OCI-LY7 (cell line): Measurements from ENCODE around the gene TMEM143. TPM values are rescaled to one million over a fixed set of nuclear protein-coding genes. Genes with fewer than 3 reads are reported as not detected.

ENCODE experiments used
- BruUV-seq: library from RNA; stranded (reverse); fragments of 400-500 nt; replicated peaks from 2 replicates; lab custom pipeline; 2021; lab: Mats Ljungman, UMichigan
- CTCF ChIA-PET: fragments of 300-600 bp; sonication (Branson Sonifier 250); formaldehyde crosslinking; loops from one replicate; lab custom pipeline; 2022; ENCODE audit warnings: antibody characterized with exemption; ENCODE audit not compliant: unreplicated experiment; lab: Charles Lee
- POLR2A ChIA-PET: fragments of 300-600 bp; sonication (Branson Sonifier 250); formaldehyde crosslinking; loops from one replicate; lab custom pipeline; 2022; ENCODE audit warnings: antibody characterized with exemption; lab: Charles Lee
- DNase-seq: peaks from one replicate; pipeline ENCODE4 v3.0.0-alpha.2; 2015; ENCODE audit warnings: low spot score
- H2AFZ ChIP-seq: fragments of 200-600 bp; sonication (generic), shearing (Covaris generic); 2 replicates; pipeline ENCODE4 v1.6.1; 2014; ENCODE audit warnings: mild to moderate bottlenecking, antibody characterized with exemption, low read length, moderate library complexity
- H3K27ac ChIP-seq: fragments of 200-600 bp; sonication (generic); 2 replicates; pipeline ENCODE4 v1.5.1; 2014; ENCODE audit warnings: mixed run types, low read depth, mild to moderate bottlenecking, moderate library complexity, low read length, inconsistent platforms; ENCODE audit not compliant: poor library complexity, severe bottlenecking
- H3K36me3 ChIP-seq: fragments of 200-600 bp; sonication (generic); 2 replicates; pipeline ENCODE4 v1.6.1; 2014; ENCODE audit warnings: mild to moderate bottlenecking, antibody characterized with exemption, low read length, moderate library complexity, mixed read lengths; ENCODE audit not compliant: insufficient read depth
- H3K4me1 ChIP-seq: fragments of 200-600 bp; sonication (generic); 2 replicates; pipeline ENCODE4 v1.5.1; 2014; ENCODE audit warnings: mild to moderate bottlenecking, low read length; ENCODE audit not compliant: insufficient read depth, poor library complexity, severe bottlenecking
- H3K4me2 ChIP-seq: fragments of 200-600 bp; sonication (generic); 2 replicates; pipeline ENCODE4 v1.6.1; 2014; ENCODE audit warnings: mild to moderate bottlenecking, low read length
- H3K4me3 ChIP-seq: fragments of 200-600 bp; sonication (generic); 2 replicates; pipeline ENCODE4 v1.5.1; 2014; ENCODE audit warnings: mild to moderate bottlenecking, low read depth, low read length; ENCODE audit not compliant: poor library complexity, severe bottlenecking
- H3K79me2 ChIP-seq: fragments of 200-600 bp; sonication (generic); 2 replicates; pipeline ENCODE4 v1.6.1; 2016; ENCODE audit warnings: low read depth, mild to moderate bottlenecking, low read length, moderate library complexity, mixed read lengths; ENCODE audit not compliant: insufficient read depth
- H3K9me2 ChIP-seq: fragments of 200-600 bp; sonication (generic); 2 replicates; pipeline ENCODE4 v1.6.1; 2016; ENCODE audit warnings: mild to moderate bottlenecking, low read length, mixed read lengths; ENCODE audit not compliant: insufficient read depth
- H3K9me3 ChIP-seq: fragments of 200-600 bp; sonication (generic); 2 replicates; pipeline ENCODE4 v1.6.1; 2014; ENCODE audit warnings: mild to moderate bottlenecking, mixed run types, low read length, mixed read lengths
- H4K20me1 ChIP-seq: fragments of 200-600 bp; sonication (generic); 2 replicates; pipeline ENCODE4 v1.6.1; 2014; ENCODE audit warnings: mild to moderate bottlenecking, antibody characterized with exemption, low read length, moderate library complexity, mixed read lengths; ENCODE audit not compliant: insufficient read depth
- EZH2phosphoT487 ChIP-seq: fragments of 200-600 bp; sonication (generic); IDR thresholded peaks from 2 replicates; pipeline ENCODE4 v1.6.1; 2018; ENCODE audit warnings: low read depth, borderline replicate concordance, mild to moderate bottlenecking, mixed run types, antibody characterized with exemption, low read length, moderate library complexity, mixed read lengths
- intact Hi-C: fragments of 100-400 bp; cut with micrococcal nuclease; formaldehyde crosslinking; loops from one replicate; pipeline ENCODE4 v1.10.0; 2022; ENCODE audit not compliant: unreplicated experiment
- total RNA-seq, 2 experiments: library from RNA; depleted of rRNA in 1 of 2; stranded (reverse); fragments of >200 nt in 1 of 2; shearing (Covaris generic) in 1 of 2; gene quantifications; 2 replicates each; pipeline ENCODE4 v1.2.3, GENCODE V29; 2014 to 2022
- TF ChIP-seq, protein P1 (sequence below): fragments of 200-600 bp; sonication (generic); conservative IDR thresholded peaks from 2 replicates; pipeline ENCODE4 v1.5.1; 2014; ENCODE audit warnings: mild to moderate bottlenecking, antibody characterized with exemption, low read length, moderate library complexity, mixed read lengths

Gene TMEM143
- total RNA-seq, 2 experiments from 2014 or later = 31.1 to 31.4 TPM

DNA sequence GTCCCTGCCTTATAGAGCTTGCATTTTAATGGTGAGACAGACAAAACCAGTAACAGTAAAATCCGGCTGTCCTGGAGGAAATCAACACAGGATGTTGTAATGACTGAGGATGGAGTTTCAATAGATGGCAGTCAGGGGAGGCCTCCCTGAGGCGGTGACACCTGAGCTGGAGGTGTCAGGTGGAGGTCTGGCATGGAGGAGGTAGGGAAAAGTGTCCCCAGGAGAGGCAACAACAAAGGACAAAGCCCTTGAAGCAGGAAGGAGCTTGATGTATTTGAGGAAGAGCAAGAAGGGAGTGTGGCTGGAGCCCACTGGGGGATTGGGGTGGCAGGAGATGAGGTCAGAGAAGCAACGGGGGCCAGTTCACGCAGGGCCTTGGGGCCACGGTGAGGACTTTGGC, 37.5 kb upstream of the TMEM143 start:
- no peak for TF ChIP-seq EZH2phosphoT487
- TF ChIP-seq, protein P1, sequence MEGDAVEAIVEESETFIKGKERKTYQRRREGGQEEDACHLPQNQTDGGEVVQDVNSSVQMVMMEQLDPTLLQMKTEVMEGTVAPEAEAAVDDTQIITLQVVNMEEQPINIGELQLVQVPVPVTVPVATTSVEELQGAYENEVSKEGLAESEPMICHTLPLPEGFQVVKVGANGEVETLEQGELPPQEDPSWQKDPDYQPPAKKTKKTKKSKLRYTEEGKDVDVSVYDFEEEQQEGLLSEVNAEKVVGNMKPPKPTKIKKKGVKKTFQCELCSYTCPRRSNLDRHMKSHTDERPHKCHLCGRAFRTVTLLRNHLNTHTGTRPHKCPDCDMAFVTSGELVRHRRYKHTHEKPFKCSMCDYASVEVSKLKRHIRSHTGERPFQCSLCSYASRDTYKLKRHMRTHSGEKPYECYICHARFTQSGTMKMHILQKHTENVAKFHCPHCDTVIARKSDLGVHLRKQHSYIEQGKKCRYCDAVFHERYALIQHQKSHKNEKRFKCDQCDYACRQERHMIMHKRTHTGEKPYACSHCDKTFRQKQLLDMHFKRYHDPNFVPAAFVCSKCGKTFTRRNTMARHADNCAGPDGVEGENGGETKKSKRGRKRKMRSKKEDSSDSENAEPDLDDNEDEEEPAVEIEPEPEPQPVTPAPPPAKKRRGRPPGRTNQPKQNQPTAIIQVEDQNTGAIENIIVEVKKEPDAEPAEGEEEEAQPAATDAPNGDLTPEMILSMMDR = no peak
- CTCF ChIA-PET = no interaction called here

GRCh38 chr19:48400018-48400742, 36.4 kb upstream of the TMEM143 start:
- intact Hi-C loops = no loop called here

More for the DNA sequence above, 37.5 kb upstream of the TMEM143 start:
- POLR2A ChIA-PET = no interaction called here
- DNase-seq = no peak
- BruUV-seq = no TSS peak
- Histone ChIP-seq H3K36me3 (no peaks in the 10 kb centered on the region), H3K9me2 (no peaks in the 10 kb centered on the region), H3K9me3 (no peaks in the 10 kb centered on the region), H4K20me1 (no peaks in the 10 kb centered on the region), H3K27ac (no peak overlapping the region), H3K4me1 (peaks cover 35% of the 10 kb centered on the region), H3K79me2 (no peaks in the 10 kb centered on the region), H3K4me3 (no peak overlapping the region), H2AFZ (no peak overlapping the region), H3K4me2 (no peak overlapping the region)
- intact Hi-C loops = no loop called here

More at GRCh38 chr19:48400018-48400742, 36.4 kb upstream of the TMEM143 start:
- Histone ChIP-seq H2AFZ (no peak overlapping the region; the same call in 1 of the 2 replicates), H3K27ac (no peak overlapping the region), H3K79me2 (no peaks in the 10 kb centered on the region), H3K9me2 (no peaks in the 10 kb centered on the region), H3K4me2 (peak overlapping the region; percentile 33; the same call in 1 of the 2 replicates), H3K4me1 (peaks cover 35% of the 10 kb centered on the region), H3K9me3 (no peaks in the 10 kb centered on the region), H4K20me1 (no peaks in the 10 kb centered on the region), H3K36me3 (no peaks in the 10 kb centered on the region), H3K4me3 (no peak overlapping the region)
- no peak for DNase-seq
- TF ChIP-seq, protein P1 = no peak
- no peak for TF ChIP-seq EZH2phosphoT487
- CTCF ChIA-PET = no interaction called here
- POLR2A ChIA-PET = interaction anchor here (1.0 kb wide), 1 partner anchor 9 kb away, joined by 3 read pairs; the partner anchor contains the start of gene KDELR1
- BruUV-seq = no TSS peak
